B cell (primary cell): ENCODE results near the gene POLR2J2. TPM values are rescaled to one million over a fixed set of nuclear protein-coding genes. Genes with fewer than 3 reads are reported as not detected.
"Not testable (repeated sequence)": the region's sequence is repeated elsewhere in the genome, so short reads cannot be mapped to it uniquely, and the experiment has no call there.

ENCODE experiments used
- ATAC-seq: fragments of 200-7000 bp; cut with Tn5 transposase; one replicate; pipeline ENCODE4 v1.10.0; 2021; ENCODE audit warnings: low read depth, mild to moderate bottlenecking, moderate number of reproducible peaks, moderate library complexity
- CTCF ChIA-PET: fragments of 350-600 bp; sonication (Branson Sonifier 250); formaldehyde crosslinking; loops from one replicate; lab custom pipeline; 2021; ENCODE audit warnings: antibody characterized with exemption, inconsistent platforms; lab: Charles Lee
- POLR2A ChIA-PET: fragments of 350-600 bp; sonication (Branson Sonifier 250); formaldehyde crosslinking; loops from one replicate; lab custom pipeline; 2021; ENCODE audit warnings: antibody characterized with exemption; lab: Charles Lee
- DNase-seq: peaks from one replicate; pipeline ENCODE4 v3.0.0; 2013
- H2AFZ ChIP-seq: 2 replicates; pipeline ENCODE4 v1.6.1; 2012; ENCODE audit warnings: mild to moderate bottlenecking, low read depth, low read length; ENCODE audit not compliant: insufficient read depth, poor library complexity, severe bottlenecking
- H3K27ac ChIP-seq, 2 donors: 1 replicate in 1 of 2; 2 replicates in 1 of 2; pipeline ENCODE4 v1.5.1; 2012 to 2013; ENCODE audit warnings: low read length in 2 of 2, mild to moderate bottlenecking in 2 of 2, moderate library complexity in 1 of 2
- H3K27me3 ChIP-seq, 4 experiments: fragments of 200-600 bp in 1 of 4; sonication (generic) in 1 of 4; replicated peaks in 1 of 4; 1 replicate in 2 of 4; 2 replicates in 2 of 4; pipeline versions ENCODE4 v1.6.1 to v1.7.0; 2013 to 2016; ENCODE audit warnings: low read length in 3 of 4, mild to moderate bottlenecking in 2 of 4, mixed read lengths in 1 of 4, moderate library complexity in 1 of 4; ENCODE audit not compliant: insufficient read depth in 4 of 4, control insufficient read depth in 3 of 4; ENCODE audit errors: control extremely low read depth in 1 of 4
- H3K36me3 ChIP-seq, 2 experiments: replicated peaks in 1 of 2; 1 replicate in 1 of 2; 2 replicates in 1 of 2; pipeline versions ENCODE4 v1.6.1 to v1.7.1; 2013; ENCODE audit warnings: low read length in 1 of 2; ENCODE audit not compliant: insufficient read depth in 2 of 2, control insufficient read depth in 1 of 2; ENCODE audit errors: control extremely low read depth in 1 of 2, extremely low read depth in 1 of 2
- H3K4me1 ChIP-seq, 2 donors: fragments of 200-600 bp in 1 of 2; sonication (generic) in 1 of 2; 1 replicate in 1 of 2; 2 replicates in 1 of 2; pipeline versions ENCODE4 v1.5.1 to v1.6.1; 2013 to 2017; ENCODE audit warnings: low read length in 2 of 2; ENCODE audit not compliant: control insufficient read depth in 2 of 2, insufficient read depth in 2 of 2
- H3K4me2 ChIP-seq: replicated peaks from 2 replicates; pipeline ENCODE3; 2012; ENCODE audit warnings: mild to moderate bottlenecking, low read depth, low read length; ENCODE audit not compliant: poor library complexity, severe bottlenecking
- H3K4me3 ChIP-seq, 5 experiments: fragments of 200-600 bp in 1 of 5; sonication (generic) in 1 of 5; 1 replicate in 3 of 5; 2 replicates in 2 of 5; pipeline versions ENCODE4 v1.5.1 to v1.7.0; 2011 to 2016; ENCODE audit warnings: low read length in 4 of 5, mild to moderate bottlenecking in 4 of 5, low read depth in 2 of 5, control low read depth in 1 of 5, moderate library complexity in 1 of 5; ENCODE audit not compliant: insufficient read depth in 1 of 5; ENCODE audit errors: control extremely low read depth in 1 of 5, extremely low read depth in 1 of 5
- H3K79me2 ChIP-seq: fragments of 200-600 bp; sonication (generic); one replicate; pipeline ENCODE4 v1.6.0; 2016; ENCODE audit warnings: low read length; ENCODE audit not compliant: control insufficient read depth, insufficient read depth
- H3K9ac ChIP-seq: fragments of 200-600 bp; sonication (generic); 2 replicates; pipeline ENCODE4 v1.6.1; 2017; ENCODE audit warnings: mild to moderate bottlenecking, low read length, moderate library complexity
- H3K9me3 ChIP-seq, 3 donors: one replicate each; pipeline versions ENCODE4 v1.6.1 to v1.7.1; 2013; ENCODE audit warnings: low read length in 2 of 3; ENCODE audit not compliant: control insufficient read depth in 2 of 3, insufficient read depth in 1 of 3; ENCODE audit errors: control extremely low read depth in 1 of 3
- H4K20me1 ChIP-seq: 2 replicates; pipeline ENCODE4 v1.6.0; 2012; ENCODE audit warnings: mild to moderate bottlenecking, low read length; ENCODE audit not compliant: insufficient read depth, control insufficient read depth, poor library complexity, severe bottlenecking
- H3K27ac Mint-ChIP-seq: one replicate; pipeline ENCODE4 v1.8.0; 2021; ENCODE audit warnings: mixed read lengths
- H3K27me3 Mint-ChIP-seq: one replicate; pipeline ENCODE4 v1.8.0; 2021; ENCODE audit warnings: mixed read lengths
- H3K4me1 Mint-ChIP-seq: one replicate; pipeline ENCODE4 v1.8.0; 2021; ENCODE audit warnings: mixed read lengths
- H3K4me3 Mint-ChIP-seq: one replicate; pipeline ENCODE4 v1.8.0; 2021; ENCODE audit warnings: mixed read lengths
- H3K9me3 Mint-ChIP-seq: one replicate; pipeline ENCODE4 v1.8.0; 2022; ENCODE audit warnings: mixed read lengths; ENCODE audit not compliant: insufficient read depth
- WGBS: methylation state at CpG from one replicate; pipeline ENCODE4 v1.1.5; 2013; ENCODE audit warnings: missing lambda C conversion rate; ENCODE audit not compliant: insufficient coverage; 5-methylcytosine and 5-hydroxymethylcytosine counted together
- intact Hi-C: fragments of 100-400 bp; cut with micrococcal nuclease; formaldehyde crosslinking; loops from one replicate; pipeline ENCODE4 v1.10.0; 2022
- polyA plus RNA-seq: library from polyadenylated mRNA; depleted of rRNA; stranded (reverse); fragments of >200 nt; gene quantifications from 2 replicates; pipeline ENCODE4 v1.2.3, GENCODE V29; 2012
- total RNA-seq, 2 donors: library from RNA; stranded (reverse); fragments of 120-200 nt in 1 of 2; gene quantifications; 1 replicate in 1 of 2; 2 replicates in 1 of 2; pipeline versions ENCODE4 v1.2.3 to v1.2.4, GENCODE V29; 2013 to 2022

Gene POLR2J2
- total and polyA plus RNA-seq, 2 donors (not counting 1 experiment from before 2014, with no cell fraction given), result 9.6 to 53.0 TPM

DNA sequence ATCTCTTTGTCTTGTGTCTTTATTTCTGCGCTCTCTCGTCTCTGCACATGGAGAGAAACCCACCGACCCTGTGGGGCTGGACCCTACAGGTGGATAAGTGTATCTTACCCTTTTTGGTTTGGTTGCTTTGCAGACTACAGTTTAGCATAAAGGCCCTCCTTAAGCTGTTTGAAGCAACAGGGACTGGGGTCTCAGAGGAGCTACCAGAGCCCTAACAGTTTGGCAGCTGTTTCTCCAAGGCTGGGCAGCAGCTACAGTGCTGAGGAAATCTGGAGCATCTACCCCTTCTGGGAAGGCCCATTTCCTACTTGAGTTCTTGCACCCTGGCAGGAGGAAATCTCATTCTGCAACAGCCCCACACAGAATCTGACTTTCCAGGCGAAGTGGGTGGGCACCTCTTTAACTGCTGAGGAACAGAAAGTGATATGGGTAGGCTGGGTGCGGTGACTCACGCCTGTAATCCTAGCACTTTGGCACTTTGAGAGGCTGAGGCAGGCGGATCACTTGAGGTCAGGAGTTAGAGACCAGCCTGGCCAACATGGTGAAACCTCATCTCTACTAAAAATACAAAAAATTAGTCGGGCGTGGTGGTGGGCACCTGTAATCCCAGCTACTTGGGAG is 2.1 kb upstream of the POLR2J2 start:
- H3K9me3 Mint-ChIP-seq, H3K9me3 ChIP-seq, H3K27me3 ChIP-seq, H3K4me2 ChIP-seq, H3K4me3 Mint-ChIP-seq, H3K36me3 ChIP-seq, H3K4me3 ChIP-seq, H3K27ac Mint-ChIP-seq, H4K20me1 ChIP-seq, POLR2A ChIA-PET, DNase-seq, H3K9ac ChIP-seq, H3K27me3 Mint-ChIP-seq, intact Hi-C loops, H3K79me2 ChIP-seq, H2AFZ ChIP-seq, H3K27ac ChIP-seq, H3K4me1 Mint-ChIP-seq, H3K4me1 ChIP-seq, ATAC-seq, CTCF ChIA-PET: not testable (repeated sequence)
- WGBS, result no CpG with 5 or more reads among the region's 9 CpGs

DNA sequence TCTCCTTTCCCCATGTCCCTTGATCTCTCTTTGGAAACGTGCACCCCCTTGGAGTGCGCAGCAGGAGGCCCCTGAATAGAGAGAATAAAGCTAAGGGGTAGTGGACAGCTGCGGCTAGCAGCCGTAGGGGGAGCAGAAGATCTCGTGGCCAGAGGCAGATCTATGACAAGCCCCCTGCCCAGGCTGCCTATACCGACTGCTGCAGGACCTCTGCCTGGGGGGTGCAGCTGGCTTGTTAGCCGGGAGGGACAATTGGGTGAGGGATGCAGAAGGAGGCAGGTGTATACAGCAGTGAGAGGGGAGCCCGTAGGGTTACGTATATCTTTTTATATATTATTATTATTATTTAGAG is 469 bp upstream of the POLR2J2 start:
- H3K27me3 Mint-ChIP-seq, H2AFZ ChIP-seq, DNase-seq, intact Hi-C loops, H3K9me3 ChIP-seq, H3K4me3 Mint-ChIP-seq, H3K9ac ChIP-seq, H3K36me3 ChIP-seq, H3K27ac ChIP-seq, H3K4me1 ChIP-seq, POLR2A ChIA-PET, H3K27ac Mint-ChIP-seq, H3K4me2 ChIP-seq, H3K27me3 ChIP-seq, H3K9me3 Mint-ChIP-seq, H4K20me1 ChIP-seq, H3K4me1 Mint-ChIP-seq, H3K79me2 ChIP-seq: not testable (repeated sequence)
- peak; percentile 22 for ATAC-seq
- CTCF ChIA-PET, result interaction anchor here (0.6 kb wide), 1 partner anchor 240 kb away, joined by 3 read pairs; no protein-coding TSS in a partner anchor
- WGBS, result no CpG with 5 or more reads among the region's 9 CpGs
- H3K4me3 ChIP-seq, result peak overlapping the region in 1 of 5 experiments; percentile 54

- H3K9me3 Mint-ChIP-seq, H3K4me1 Mint-ChIP-seq, H3K9ac ChIP-seq, H2AFZ ChIP-seq, H3K36me3 ChIP-seq, H3K4me1 ChIP-seq, H3K27ac ChIP-seq, ATAC-seq, H3K27me3 Mint-ChIP-seq, H3K79me2 ChIP-seq, H3K4me3 ChIP-seq, DNase-seq, H4K20me1 ChIP-seq, H3K4me2 ChIP-seq, CTCF ChIA-PET, intact Hi-C loops, POLR2A ChIA-PET, H3K4me3 Mint-ChIP-seq, H3K27me3 ChIP-seq, H3K9me3 ChIP-seq, H3K27ac Mint-ChIP-seq: not testable (repeated sequence)
- WGBS, result no CpG with 5 or more reads among the region's 14 CpGs
Observed at GRCh38 chr7:102667523-102667922, 3.9 kb downstream of the POLR2J2 start.

- H3K9ac ChIP-seq, POLR2A ChIA-PET, CTCF ChIA-PET, H4K20me1 ChIP-seq, H3K36me3 ChIP-seq, H3K4me3 Mint-ChIP-seq, H2AFZ ChIP-seq, H3K27ac ChIP-seq, H3K27me3 Mint-ChIP-seq, intact Hi-C loops, H3K4me1 Mint-ChIP-seq, DNase-seq, H3K27ac Mint-ChIP-seq, H3K4me3 ChIP-seq, H3K79me2 ChIP-seq, ATAC-seq, H3K27me3 ChIP-seq, H3K9me3 ChIP-seq, H3K4me2 ChIP-seq, H3K4me1 ChIP-seq, H3K9me3 Mint-ChIP-seq: not testable (repeated sequence)
- no CpG with 5 or more reads among the region's 16 CpGs for WGBS
Observed at GRCh38 chr7:102666850-102667249, 4.6 kb downstream of the POLR2J2 start.
